GM21390 (cell line): ENCODE data around the gene RXRB.

Experiments used
- ATAC-seq: cut with Tn5 transposase; IDR thresholded peaks from one replicate; pipeline ENCODE4 v1.9.1; 2021; ENCODE audit not compliant: unreplicated experiment

RXRB gene

GRCh38 chr6:33177552-33178446 lies 22.7 kb downstream of the RXRB start:
- ATAC-seq, result no peak

DNA sequence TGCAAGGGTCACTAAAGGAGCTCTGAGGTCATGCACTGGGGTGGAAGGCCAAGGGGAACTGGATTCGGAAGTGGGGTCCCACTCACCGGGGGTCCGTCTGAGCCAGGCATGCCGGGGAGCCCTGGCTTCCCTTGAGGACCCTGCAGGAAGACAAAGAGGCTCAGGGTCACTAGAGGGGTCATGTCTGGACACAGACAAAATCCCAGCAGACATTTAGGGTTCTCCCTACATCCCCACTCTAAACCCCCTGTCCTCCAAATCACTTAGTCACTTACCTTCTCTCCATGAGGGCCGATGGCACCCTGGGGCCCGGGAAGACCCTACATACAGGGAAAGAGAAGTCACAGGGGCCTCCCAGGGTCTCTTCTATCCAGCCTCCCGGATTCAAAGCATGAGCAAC lies 23.6 kb downstream of the RXRB start:
- ATAC-seq, result no peak

DNA sequence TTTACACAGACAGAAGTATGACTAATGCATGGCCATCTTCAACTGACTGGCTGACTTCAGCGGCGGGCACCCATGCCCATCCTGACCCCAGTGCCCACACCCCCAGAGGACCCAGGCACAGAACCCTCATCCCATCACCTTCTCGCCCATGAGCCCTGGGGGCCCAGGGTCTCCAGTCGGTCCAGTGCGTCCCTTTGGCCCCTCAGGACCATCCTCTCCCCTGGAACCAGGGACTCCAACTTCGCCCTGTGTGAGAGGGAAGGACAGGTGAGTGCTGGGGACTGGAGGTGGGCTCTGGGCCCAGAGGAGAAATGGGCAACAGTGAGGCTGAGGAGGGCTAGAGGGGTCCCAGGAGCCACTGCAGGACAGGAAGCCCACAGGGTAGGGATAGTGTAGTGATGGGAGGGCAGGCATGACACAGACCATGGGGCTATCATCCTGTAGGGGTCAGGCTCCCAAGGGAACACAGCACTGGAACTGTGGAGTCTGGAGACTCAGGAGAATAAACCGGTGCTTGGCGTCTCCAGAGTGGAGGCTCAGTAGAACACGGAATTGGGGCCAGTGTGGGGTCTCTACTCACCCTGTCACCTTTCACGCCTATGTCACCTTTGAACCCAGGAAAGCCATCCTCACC lies 24.9 kb downstream of the RXRB start:
- ATAC-seq, result no peak

DNA sequence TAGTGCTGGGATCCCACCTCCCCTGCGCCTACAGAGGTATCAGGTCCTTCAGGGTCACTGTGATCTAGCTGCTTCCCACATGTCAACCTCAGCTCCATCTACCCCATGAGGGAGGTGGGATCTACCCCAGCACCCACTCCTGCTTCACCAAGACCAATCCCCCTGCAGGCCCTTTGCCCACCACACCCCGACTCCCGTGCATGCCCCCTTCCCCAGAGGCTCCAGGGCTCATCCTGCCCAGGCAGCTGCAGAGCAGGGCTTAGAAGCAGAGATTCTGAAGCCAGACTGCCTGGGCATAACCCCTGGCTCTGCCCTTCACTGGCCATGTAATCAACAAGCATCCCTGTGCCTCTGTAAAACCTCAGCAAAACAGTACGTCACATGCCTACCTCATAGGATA lies 25.7 kb downstream of the RXRB start:
- no peak for ATAC-seq

GRCh38 chr6:33173535-33174180 lies 26.8 kb downstream of the RXRB start:
- no peak for ATAC-seq

GRCh38 chr6:33172688-33173534 lies 27.6 kb downstream of the RXRB start:
- ATAC-seq, result no peak

DNA sequence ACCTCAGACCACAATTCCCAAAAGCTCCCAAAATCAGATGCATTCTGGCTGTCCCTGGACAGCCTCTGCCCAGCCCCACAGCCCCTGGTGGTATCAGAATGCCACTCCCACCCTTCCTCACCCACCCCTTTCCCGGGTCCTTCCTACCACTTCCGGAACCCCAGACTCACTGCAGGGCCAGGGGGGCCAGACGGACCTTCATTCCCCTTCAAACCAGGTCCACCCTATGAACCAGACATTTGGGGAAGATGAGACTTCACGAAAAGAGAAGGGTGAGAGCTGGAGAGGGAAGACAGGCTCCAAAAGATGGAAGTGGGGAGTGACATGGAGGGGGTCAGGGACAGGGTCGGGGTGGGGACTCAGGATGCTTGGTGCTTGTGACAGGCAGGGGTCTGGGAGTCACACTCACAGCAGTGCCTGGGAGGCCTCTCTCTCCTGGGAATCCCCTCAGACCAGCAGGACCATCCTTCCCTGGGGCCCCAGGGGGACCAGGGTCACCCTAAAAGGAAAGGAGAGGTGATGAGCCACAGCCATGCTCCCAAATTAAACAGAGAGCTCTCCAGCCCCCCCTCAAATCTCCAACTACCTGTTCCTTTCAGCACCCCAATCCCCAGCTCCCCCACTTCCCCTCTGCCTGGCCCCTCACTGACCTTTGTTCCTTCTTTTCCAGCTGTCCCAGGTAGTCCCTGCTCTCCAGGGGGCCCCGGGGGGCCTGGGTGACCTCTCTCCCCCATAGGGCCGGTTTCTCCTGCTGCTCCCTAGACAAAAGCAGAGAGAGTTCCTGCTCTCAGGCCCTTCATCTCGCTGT lies 28.4 kb downstream of the RXRB start:
- no peak for ATAC-seq

DNA sequence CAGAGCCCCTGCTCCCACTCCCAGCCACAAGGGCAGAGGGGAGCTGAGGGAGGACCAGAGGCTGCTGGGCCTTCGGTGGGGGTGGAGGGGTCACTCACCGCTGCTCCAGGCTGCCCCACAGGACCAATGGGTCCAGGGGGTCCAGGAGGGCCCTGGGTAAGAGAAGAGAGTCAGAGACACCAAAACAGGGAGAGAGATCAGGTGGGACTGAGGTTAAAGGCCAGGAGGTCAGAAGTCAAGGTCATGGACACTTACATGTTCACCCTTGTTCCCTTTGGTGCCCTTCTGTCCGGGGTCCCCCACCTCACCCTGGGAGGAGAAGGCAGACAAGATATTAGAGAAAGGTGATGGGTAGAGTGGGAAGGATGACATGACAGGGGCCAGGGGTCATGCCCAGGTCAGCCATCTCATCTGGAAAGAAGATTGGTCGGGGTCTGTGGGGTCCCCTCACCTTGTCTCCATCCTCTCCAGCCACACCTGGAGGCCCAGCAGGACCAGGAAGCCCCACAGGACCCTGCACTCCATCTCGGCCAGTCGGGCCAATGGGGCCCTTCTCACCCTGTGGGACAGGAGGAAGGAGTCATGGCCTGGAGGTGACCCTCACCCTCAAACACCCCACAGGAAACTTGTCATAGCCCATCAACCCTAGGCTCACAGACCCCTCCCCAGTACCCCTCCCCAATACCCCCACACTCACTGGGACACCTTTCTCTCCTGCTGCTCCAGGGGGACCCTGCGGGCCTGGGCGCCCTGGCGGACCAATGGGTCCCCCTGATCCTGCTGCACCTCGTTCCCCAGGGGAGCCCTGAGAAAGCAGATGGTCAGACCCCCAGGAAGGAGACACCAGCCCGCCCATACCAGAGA lies 29.2 kb downstream of the RXRB start:
- no peak for ATAC-seq

DNA sequence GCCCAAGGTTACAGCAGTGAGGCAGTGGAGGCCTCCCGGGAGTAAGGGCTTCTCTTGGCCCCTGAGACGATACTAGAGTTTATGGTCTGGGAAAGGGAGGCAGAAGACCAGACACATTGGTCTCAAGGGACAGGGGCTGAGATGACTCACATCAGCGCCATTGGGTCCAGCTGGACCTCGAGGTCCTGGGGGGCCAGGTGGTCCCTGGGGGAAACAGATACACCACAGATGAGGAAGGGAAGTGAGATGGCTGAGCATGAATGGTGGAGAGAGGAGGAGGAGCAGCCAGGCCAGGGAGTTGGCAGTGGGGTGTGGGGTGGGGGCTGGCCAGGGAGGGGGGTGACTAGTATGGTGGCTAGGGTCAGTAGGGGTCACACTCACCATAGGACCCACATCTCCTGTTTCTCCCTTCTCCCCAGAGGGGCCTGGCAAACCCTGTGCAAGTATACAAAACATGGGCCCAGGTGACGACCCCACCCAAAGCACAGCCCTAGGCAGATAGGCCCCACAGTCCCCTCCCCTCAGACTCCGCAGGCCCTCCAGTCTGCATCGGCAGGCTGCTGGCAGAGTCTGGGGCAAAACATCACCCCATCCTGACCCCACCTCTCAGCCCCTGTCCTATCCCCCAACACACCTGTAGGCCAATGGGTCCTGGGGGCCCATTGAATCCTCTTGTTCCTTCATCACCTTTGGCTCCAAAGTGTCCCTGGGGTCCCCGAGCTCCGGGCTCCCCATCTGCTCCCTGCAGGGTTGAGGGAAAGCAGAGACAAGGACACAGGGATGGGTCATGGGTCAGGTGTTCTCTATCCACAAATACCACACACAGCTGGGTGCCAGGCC lies 30.1 kb downstream of the RXRB start:
- ATAC-seq, result no peak

DNA sequence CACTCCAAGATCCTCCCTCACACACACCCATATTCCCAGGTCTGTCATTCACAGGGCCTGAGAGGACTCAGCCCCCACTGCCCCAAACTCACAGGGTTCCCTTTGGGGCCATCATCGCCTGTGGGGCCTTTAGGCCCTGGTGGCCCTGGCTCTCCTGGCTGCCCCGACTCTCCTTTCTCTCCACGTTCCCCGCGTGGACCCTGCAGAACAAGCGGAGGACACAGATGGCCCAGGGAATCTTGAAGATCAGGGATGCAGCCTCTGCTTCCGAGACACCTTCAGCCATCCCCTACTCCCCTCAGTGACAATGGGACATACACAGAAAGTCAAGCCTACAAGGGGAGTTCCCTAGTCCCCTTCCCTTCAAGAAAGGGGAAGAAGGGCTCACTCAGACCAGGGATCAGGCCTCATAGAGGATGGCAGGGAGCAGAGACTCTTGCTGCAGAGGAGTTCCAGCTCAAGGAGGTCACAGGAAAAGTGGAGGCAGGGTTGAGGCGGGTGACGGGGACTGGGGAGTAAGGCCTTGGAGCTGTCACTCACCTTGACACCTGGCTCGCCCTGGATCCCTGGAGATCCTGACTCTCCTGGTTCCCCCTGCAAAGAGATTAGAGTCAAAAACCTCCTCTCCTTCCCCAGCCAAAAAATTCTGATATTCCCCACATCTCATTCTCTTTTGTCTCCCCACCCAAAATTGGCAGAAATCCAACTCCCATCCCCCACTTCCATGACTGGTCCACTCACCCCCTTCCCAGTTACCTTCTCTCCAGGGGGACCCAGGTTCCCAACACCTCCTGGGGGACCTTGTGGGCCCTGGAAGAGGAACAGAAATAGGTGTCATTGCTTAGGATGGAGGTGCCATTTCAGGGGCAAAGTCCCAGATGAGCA lies 30.9 kb downstream of the RXRB start:
- ATAC-seq, result no peak

- ATAC-seq, result no peak
Observed at GRCh38 chr6:33168639-33169038, 31.8 kb downstream of the RXRB start.

- ATAC-seq, result no peak
Observed at GRCh38 chr6:33168284-33168601, 32.2 kb downstream of the RXRB start.

DNA sequence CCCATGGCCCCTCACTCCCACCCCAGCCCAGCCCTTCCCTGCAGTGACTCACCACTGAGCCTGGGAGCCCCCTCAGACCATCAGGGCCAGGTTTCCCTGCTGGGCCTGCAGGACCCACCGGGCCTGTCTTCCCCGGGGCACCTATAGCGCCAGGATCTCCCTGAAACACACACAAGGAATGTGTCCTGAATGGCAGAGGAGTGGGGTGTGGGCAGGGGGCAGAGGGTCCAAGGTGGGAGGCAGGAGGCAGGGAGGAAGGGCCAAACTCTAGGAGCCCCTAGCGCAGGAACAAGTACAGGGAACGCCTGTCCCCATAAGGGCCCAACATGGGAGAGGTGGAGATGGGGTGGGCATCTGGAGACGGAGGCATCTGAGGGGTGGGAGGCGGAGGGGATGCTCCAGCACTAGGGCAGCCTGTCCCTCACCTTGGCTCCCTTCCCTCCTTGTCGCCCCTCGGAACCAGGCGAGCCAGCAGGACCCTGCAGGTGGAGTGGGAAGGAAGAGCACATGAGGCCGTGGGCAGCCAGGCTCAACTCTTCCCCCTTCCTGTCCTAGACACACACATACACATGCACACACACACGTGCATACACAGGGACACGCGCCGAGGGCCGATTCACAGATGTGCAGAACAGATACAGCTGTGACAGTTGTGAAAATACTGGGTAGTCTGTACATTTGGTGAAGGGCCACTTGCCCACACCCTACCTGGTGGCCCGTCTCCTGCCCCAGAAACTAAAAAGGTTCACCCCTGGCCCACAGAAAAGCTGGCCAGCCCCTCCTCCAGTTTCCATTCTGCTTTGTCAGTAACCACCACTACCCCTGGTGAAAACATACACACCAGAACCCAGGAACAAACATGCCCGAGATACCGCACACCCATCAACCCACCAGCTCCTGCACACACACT lies 32.8 kb downstream of the RXRB start:
- no peak for ATAC-seq

GRCh38 chr6:33166811-33167210 lies 33.7 kb downstream of the RXRB start:
- ATAC-seq, result no peak

GRCh38 chr6:33166363-33166762 lies 34.1 kb downstream of the RXRB start:
- ATAC-seq, result no peak

DNA sequence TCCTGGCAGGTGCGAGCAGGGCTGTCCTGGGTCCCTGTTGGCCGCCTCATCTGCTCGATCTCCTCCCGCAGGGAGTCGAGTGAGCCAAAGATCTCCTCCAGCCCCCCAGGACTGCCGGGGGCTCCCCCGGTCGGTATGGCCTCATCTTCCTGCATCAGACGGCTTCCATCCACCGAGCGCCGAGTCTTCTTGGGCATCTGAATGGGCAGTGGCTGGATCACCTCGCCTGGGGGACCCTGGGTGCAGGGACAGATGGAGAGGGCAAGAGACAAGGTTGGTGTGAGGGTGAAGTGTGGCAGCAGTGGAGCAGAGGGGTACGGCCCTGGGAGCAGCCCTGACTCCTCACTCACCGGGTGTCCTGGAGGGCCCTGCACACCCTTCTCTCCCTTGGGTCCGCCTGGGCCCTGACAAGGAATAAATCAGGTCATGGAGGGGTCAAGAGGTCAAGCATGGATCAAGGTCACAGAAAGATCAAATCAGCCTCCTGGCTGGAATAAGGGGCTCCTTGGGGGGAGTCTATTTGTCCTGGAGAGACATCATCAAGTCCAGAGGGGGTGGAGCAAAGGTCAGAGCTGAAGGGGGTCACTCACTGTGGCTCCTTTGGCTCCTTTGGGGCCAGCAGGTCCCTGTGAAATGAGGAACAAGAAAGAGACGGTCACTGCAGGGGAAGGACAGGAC lies 34.7 kb downstream of the RXRB start:
- no peak for ATAC-seq
